HG03342 (cell line): ENCODE results near the gene CD300LG.

ENCODE experiments used
- ATAC-seq: cut with Tn5 transposase; IDR thresholded peaks from one replicate; pipeline ENCODE4 v1.9.1; 2021; ENCODE audit warnings: mild to moderate bottlenecking, moderate library complexity; ENCODE audit not compliant: unreplicated experiment

CD300LG gene

DNA sequence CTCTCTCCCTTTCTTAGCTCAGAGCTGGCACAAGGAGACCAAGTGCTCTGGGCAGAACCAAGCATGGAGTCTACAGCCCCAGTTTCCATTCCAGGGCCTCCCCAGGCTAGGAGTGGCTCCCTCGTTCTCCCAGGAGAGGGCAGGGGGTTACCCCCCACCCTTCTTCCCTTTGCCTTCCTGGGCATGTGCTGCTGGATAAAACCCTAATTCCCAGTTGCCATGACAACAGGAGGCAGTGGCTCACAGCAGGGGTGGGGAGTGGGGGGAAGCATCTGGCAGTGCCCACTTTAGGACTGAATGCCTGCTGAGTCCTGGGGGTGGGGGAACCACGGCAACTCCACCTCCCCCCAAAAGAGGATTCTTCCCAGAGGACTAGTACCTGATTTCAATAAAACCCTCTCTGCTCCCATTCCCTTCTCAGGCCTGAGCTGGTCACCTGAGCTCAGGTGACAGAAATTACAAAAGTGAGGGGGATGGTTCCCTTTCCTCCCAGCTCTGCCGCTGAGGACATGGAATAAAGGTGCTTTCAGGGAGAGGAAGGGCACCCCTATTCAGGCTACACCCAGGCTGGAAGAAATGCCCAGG lies 58.5 kb downstream of the CD300LG start:
- no peak for ATAC-seq

GRCh38 chr17:43905985-43906852 lies 59.2 kb downstream of the CD300LG start:
- no peak for ATAC-seq

DNA sequence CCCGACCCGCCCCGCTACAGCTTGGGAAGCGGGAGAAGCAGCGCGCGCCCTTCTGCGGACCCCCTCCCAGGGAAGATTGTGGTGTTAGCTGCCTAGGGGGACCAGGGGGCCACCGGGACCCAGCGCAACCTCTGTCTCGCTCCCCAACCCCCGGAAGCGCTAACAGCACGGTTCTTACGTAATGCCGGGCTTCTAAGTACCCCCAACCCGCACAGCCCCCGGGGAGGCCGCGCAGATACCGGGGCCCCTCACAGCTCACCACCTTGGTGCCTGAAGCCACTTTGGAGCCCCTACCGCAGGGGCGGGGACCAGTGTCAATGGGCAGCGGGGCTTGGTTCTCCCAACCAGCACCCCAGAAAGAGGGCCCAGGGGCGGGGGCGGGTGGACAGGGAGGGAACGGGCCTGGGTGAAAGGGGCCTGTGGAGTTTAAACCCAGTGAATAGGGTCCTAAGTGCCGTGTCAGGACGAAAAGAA lies 60.0 kb downstream of the CD300LG start:
- ATAC-seq, result no peak

DNA sequence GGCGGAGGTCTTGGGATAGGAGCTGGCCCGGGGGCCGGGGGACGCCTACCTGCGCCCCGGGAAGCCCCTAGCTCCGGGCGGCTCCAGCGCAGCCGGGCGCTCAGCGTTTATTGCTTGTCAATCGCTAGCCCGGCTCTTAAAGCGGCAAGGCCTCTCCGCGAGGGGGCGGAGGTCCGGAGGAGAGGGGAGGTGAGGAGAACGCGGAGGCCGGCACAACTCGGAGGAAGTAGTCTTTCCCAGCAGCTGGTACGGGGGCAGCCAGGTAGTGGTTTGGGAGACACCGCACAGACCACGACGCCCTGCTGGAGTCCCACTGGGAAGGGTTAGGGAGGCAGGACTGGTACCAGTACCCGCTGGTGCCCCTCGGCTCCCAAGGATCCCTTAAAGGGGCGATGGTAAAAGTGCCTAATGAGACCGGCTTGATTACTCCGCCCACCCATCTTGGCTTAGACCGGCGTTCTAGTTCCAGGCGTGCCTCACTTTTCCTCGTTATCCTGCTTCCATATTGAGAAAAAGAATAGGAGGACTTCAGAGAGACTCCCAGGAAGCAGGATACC lies 60.5 kb downstream of the CD300LG start, which contains the start of gene MPP2:
MPP2 (minus strand) TSS at position 112 of the 557 bp plus-strand sequence. CDS start 3,076 bp downstream, outside the sequence.
- ATAC-seq, result no peak

DNA sequence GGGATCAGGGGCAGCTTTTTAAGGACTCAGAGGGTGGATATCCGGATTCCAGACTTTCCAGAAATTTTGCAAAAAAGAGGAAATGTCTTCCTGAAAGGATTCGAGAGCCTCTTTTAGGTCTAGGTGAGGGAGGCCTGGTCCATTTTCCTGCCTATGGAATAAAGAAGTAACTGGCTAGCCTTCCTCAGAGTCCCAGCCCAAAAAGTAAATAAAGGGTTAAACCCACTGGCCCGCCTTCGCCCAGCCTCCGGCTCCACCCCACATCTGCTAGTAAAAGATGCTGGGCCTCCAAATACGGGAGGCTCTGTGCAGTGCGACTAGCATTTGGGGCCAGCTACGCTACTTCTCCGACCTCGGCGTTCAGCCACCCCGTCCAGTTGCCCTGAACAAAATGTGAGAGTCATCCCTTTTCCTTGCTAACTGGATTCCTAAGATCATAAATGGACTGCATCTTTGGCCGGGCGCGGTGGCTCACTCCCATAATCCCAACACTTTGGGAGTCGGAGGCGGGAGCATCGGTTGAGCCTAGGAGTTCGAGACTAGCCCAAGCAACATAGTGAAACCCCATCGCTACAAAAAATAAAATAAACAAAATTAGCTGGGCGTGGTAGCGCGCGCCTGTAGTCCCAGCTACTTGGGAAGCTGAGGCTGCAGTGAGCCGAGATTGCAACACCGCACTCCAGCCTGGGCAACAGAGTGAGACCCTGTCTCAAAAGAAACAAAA lies 61.2 kb downstream of the CD300LG start:
- ATAC-seq, result no peak

DNA sequence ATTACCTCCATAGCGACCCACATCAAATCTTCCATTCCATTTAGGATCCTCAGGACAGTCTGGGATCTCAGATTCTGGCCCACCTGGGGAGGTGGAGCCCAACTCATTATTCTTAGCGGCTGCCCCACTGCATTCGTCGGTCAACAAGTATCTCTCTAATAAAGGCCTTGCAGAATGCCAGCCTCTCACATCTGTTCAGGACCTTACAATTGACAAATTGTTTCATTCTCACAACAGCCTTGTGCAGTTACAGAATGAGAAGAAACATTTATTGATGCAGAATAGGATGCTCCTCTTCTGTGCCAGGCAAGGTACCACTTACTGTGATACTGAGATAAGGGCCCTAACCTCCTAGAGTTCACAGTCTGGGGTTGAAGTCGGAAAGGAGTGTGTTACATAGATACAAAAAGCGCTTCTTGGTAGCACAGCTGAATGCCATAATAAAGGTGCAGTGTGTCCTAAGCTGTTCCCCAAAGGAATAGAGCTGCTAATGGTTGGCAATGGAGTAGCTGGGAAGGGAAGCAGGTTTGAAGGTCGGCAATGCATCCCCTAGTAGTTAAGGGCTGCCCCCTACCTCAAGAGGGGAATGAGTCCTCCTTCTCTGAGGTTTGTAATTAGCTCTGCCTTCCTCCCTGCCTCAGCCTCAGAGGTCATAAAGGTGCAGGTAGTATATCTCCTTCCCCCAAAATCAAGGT lies 62.7 kb downstream of the CD300LG start:
- ATAC-seq, result no peak

DNA sequence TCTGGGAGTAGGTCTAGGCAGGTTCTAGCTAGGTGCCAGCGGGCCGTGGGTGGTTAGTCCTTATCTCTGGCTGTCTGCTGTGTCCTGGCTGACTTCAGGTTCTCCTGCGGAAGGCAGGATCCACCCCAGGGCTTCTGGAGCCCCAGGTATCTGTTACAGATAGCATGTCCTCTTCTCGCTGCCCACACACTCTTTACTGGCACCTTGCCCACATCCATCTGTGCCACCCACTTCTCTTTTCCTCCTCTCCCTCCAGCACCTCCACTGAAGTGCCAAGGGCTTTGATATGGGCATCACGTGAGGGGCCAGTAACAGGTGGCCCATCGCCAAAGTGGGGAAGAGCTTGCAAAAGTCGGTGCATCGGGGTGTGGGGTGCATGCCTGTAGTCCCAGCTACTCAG lies 64.9 kb downstream of the CD300LG start:
- ATAC-seq, result no peak

- no peak for ATAC-seq
These were observed 65.8 kb downstream of the CD300LG start for GRCh38 chr17:43912635-43913304.
